HepG2 (cell line): Measurements from ENCODE around the gene KXD1. TPM values are rescaled to one million over a fixed set of nuclear protein-coding genes. Genes with fewer than 3 reads are reported as not detected.
A peak's percentile ranks its signal among the peaks of the same experiment; 100 is the strongest.

Source experiments
- HNF4A ChIP-seq: sonication (generic); formaldehyde crosslinking; IDR thresholded peaks from 2 replicates; pipeline ENCODE4 v1.4.0; 2020; ENCODE audit warnings: missing genetic modification reagents
- KDM6A ChIP-seq: IDR thresholded peaks from 2 replicates; pipeline ENCODE4 v1.6.1; 2016; ENCODE audit warnings: low read depth
- MAF1 ChIP-seq: sonication (generic); formaldehyde crosslinking; IDR thresholded peaks from 2 replicates; pipeline ENCODE4 v1.5.0; 2020; ENCODE audit warnings: missing genetic modification reagents, borderline replicate concordance
- PRMT3 ChIP-seq: sonication (generic); formaldehyde crosslinking; IDR thresholded peaks from 2 replicates; pipeline ENCODE4 v1.8.1; 2022; ENCODE audit warnings: low read depth, mild to moderate bottlenecking, moderate library complexity, missing genetic modification reagents, borderline replicate concordance
- REXO4 ChIP-seq: sonication (generic); formaldehyde crosslinking; IDR thresholded peaks from 2 replicates; pipeline ENCODE4 v1.8.0; 2022; ENCODE audit warnings: missing genetic modification reagents, mild to moderate bottlenecking, borderline replicate concordance
- ZFY ChIP-seq: sonication (generic); formaldehyde crosslinking; IDR thresholded peaks from 2 replicates; pipeline ENCODE4 v1.4.0; 2020; ENCODE audit warnings: missing genetic modification reagents
- ZNF160 ChIP-seq: sonication (generic); formaldehyde crosslinking; IDR thresholded peaks from 2 replicates; pipeline ENCODE4 v1.8.0; 2022; ENCODE audit warnings: mild to moderate bottlenecking, inconsistent platforms, missing genetic modification reagents
- ZNF205 ChIP-seq: IDR thresholded peaks from 2 replicates; pipeline ENCODE4 v1.6.1; 2018; ENCODE audit warnings: missing biosample characterization, missing genetic modification reagents
- ZNF326 ChIP-seq: sonication (generic); formaldehyde crosslinking; IDR thresholded peaks from 2 replicates; pipeline ENCODE4 v1.4.0; 2020; ENCODE audit warnings: missing genetic modification reagents, borderline replicate concordance
- ZNF768 ChIP-seq: sonication (generic); formaldehyde crosslinking; IDR thresholded peaks from 2 replicates; pipeline ENCODE4 v1.4.0; 2020; ENCODE audit warnings: missing genetic modification reagents
- polyA plus RNA-seq, 8 experiments: library from polyadenylated mRNA; depleted of rRNA in 3 of 8; stranded (reverse) in 7 of 8; unstranded in 1 of 8; fragments of >200 nt; fragmentation: Illumina TruSeq in 4 of 8; extraction: Trizol in 4 of 8; gene quantifications; 2 replicates each; pipeline versions ENCODE4 v1.2.1 to v1.2.3, GENCODE V29; 2011 to 2016; ENCODE audit warnings: low read depth in 4 of 8, missing spikeins in 1 of 8, mixed read lengths in 1 of 8; ENCODE audit not compliant: insufficient read depth in 1 of 8
- total RNA-seq, 5 experiments: library from RNA; depleted of rRNA; stranded (reverse); fragments of >200 nt; fragmentation: Illumina TruSeq; extraction: Trizol; gene quantifications; 2 replicates each; pipeline ENCODE4 v1.2.3, GENCODE V29; 2016; ENCODE audit warnings: low read depth in 1 of 5
- TF ChIP-seq, protein P1 (sequence below): sonication (generic); formaldehyde crosslinking; IDR thresholded peaks from 2 replicates; pipeline ENCODE4 v1.5.0; 2020; ENCODE audit warnings: missing genetic modification reagents
- TF ChIP-seq, protein P2 (sequence below), 2 experiments: fragments of 450-650 bp in 1 of 2; sonication (generic) in 1 of 2; formaldehyde crosslinking in 1 of 2; IDR thresholded peaks; 2 replicates each; pipeline versions ENCODE4 v1.6.1 to v1.8.0; 2016 to 2022; ENCODE audit warnings: antibody characterized with exemption in 1 of 2, mild to moderate bottlenecking in 1 of 2, missing genetic modification reagents in 1 of 2
- TF ChIP-seq, protein P3 (sequence below): sonication (generic); formaldehyde crosslinking; IDR thresholded peaks from 2 replicates; pipeline ENCODE4 v1.5.0; 2020; ENCODE audit warnings: mild to moderate bottlenecking, missing genetic modification reagents, borderline replicate concordance

Gene KXD1
- total and polyA plus RNA-seq, 2 of the 13 experiments (the other 11 are each of a cell fraction or from before 2014, with no cell fraction given): 44.6 to 143 TPM

DNA sequence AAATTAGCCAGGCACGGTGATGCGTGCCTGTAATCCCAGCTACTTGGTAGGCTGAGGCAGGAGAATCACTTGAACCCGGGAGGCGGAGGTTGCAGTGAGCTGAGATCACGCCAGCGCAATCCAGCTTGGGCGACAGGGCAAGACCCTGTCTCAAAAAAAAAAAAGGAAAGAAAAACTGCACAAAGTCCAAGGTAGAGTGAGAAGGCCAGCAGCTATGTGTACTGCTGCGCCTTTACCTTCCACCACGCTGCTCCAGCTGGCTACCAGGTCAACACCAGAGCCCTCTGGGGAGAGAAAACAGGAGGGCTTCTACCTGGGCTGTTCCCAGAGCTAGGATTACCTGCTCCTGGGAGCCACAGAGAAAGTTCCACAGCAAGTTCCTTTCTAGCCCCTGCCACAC is 39.0 kb upstream of the KXD1 start (continued):
- TF ChIP-seq, protein P1, sequence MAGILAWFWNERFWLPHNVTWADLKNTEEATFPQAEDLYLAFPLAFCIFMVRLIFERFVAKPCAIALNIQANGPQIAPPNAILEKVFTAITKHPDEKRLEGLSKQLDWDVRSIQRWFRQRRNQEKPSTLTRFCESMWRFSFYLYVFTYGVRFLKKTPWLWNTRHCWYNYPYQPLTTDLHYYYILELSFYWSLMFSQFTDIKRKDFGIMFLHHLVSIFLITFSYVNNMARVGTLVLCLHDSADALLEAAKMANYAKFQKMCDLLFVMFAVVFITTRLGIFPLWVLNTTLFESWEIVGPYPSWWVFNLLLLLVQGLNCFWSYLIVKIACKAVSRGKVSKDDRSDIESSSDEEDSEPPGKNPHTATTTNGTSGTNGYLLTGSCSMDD (CRISPR knock-in tag): no peak
- TF ChIP-seq, protein P2, sequence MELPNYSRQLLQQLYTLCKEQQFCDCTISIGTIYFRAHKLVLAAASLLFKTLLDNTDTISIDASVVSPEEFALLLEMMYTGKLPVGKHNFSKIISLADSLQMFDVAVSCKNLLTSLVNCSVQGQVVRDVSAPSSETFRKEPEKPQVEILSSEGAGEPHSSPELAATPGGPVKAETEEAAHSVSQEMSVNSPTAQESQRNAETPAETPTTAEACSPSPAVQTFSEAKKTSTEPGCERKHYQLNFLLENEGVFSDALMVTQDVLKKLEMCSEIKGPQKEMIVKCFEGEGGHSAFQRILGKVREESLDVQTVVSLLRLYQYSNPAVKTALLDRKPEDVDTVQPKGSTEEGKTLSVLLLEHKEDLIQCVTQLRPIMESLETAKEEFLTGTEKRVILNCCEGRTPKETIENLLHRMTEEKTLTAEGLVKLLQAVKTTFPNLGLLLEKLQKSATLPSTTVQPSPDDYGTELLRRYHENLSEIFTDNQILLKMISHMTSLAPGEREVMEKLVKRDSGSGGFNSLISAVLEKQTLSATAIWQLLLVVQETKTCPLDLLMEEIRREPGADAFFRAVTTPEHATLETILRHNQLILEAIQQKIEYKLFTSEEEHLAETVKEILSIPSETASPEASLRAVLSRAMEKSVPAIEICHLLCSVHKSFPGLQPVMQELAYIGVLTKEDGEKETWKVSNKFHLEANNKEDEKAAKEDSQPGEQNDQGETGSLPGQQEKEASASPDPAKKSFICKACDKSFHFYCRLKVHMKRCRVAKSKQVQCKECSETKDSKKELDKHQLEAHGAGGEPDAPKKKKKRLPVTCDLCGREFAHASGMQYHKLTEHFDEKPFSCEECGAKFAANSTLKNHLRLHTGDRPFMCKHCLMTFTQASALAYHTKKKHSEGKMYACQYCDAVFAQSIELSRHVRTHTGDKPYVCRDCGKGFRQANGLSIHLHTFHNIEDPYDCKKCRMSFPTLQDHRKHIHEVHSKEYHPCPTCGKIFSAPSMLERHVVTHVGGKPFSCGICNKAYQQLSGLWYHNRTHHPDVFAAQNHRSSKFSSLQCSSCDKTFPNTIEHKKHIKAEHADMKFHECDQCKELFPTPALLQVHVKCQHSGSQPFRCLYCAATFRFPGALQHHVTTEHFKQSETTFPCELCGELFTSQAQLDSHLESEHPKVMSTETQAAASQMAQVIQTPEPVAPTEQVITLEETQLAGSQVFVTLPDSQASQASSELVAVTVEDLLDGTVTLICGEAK (IDR thresholded peaks at IDR 0.05): no peak
- TF ChIP-seq, protein P2 (CRISPR knock-in tag; IDR thresholded peaks at IDR 0.05): no peak; the same call in 1 of the 2 replicates
- TF ChIP-seq MAF1 (CRISPR knock-in tag) (no peak), REXO4 (CRISPR knock-in tag) (no peak), ZNF205 (CRISPR knock-in tag) (no peak), ZNF768 (CRISPR knock-in tag) (no peak), ZNF160 (CRISPR knock-in tag) (0 out of 2 replicates have a peak, but pooled peaks have one; percentile 36), HNF4A (CRISPR knock-in tag) (peak; percentile 91), KDM6A (CRISPR knock-in tag) (0 out of 2 replicates have a peak, but pooled peaks have one; percentile 47), ZNF326 (CRISPR knock-in tag) (no peak), ZFY (CRISPR knock-in tag) (peak; percentile 43; the same call in 1 of the 2 replicates), PRMT3 (no peak)
- TF ChIP-seq, protein P3, sequence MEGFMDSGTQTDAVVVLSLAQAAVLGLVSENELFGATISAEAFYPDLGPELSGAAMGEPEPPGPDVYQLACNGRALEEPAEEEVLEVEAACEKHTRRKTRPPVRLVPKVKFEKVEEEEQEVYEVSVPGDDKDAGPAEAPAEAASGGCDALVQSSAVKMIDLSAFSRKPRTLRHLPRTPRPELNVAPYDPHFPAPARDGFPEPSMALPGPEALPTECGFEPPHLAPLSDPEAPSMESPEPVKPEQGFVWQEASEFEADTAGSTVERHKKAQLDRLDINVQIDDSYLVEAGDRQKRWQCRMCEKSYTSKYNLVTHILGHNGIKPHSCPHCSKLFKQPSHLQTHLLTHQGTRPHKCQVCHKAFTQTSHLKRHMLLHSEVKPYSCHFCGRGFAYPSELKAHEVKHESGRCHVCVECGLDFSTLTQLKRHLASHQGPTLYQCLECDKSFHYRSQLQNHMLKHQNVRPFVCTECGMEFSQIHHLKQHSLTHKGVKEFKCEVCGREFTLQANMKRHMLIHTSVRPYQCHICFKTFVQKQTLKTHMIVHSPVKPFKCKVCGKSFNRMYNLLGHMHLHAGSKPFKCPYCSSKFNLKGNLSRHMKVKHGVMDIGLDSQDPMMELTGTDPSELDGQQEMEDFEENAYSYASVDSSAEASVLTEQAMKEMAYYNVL (CRISPR knock-in tag): peak; percentile 93
